Upper lobe of left lung (tissue), 4 donors: ENCODE results near the gene AMOTL1.

Experiments used
- POLR2A ChIP-seq, 4 donors: fragments of 450-650 bp; IDR thresholded peaks; one replicate each; pipeline ENCODE4 v1.5.1; 2016 to 2017; ENCODE audit warnings: antibody characterized with exemption in 4 of 4, mild to moderate bottlenecking in 2 of 4
- TF ChIP-seq, protein P1 (sequence below), 6 experiments: fragments of 450-650 bp in 4 of 6; fragments of 200-600 bp in 2 of 6; sonication (generic) in 2 of 6; IDR thresholded peaks; one replicate each; pipeline ENCODE4 v1.5.1; 2016 to 2019; ENCODE audit warnings: antibody characterized with exemption in 6 of 6

DNA sequence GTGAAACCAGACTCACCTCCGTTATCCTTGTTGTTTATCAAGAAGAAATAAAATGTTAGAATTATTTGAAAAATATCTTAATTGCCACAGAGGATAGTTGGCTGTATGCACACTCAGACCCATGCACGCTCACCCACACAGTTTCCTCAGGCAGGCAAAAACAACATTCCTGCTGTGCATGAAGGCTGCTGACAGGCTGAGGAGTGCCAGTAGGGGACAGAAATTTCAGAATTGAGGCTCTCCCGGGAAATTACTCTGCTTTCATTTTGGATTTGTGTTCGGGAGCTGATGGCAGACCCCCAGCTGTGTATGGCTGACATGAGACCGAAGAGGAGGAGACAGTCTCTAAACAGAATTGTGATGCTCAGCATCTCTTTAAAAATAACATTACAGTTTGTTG is 87.5 kb downstream of the AMOTL1 start:
- TF ChIP-seq, protein P1, sequence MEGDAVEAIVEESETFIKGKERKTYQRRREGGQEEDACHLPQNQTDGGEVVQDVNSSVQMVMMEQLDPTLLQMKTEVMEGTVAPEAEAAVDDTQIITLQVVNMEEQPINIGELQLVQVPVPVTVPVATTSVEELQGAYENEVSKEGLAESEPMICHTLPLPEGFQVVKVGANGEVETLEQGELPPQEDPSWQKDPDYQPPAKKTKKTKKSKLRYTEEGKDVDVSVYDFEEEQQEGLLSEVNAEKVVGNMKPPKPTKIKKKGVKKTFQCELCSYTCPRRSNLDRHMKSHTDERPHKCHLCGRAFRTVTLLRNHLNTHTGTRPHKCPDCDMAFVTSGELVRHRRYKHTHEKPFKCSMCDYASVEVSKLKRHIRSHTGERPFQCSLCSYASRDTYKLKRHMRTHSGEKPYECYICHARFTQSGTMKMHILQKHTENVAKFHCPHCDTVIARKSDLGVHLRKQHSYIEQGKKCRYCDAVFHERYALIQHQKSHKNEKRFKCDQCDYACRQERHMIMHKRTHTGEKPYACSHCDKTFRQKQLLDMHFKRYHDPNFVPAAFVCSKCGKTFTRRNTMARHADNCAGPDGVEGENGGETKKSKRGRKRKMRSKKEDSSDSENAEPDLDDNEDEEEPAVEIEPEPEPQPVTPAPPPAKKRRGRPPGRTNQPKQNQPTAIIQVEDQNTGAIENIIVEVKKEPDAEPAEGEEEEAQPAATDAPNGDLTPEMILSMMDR (IDR thresholded peaks at IDR 0.05) = no peak
- TF ChIP-seq POLR2A (IDR thresholded peaks at IDR 0.05) = no peak
